ENCODE data around the gene GFER.

DNA sequence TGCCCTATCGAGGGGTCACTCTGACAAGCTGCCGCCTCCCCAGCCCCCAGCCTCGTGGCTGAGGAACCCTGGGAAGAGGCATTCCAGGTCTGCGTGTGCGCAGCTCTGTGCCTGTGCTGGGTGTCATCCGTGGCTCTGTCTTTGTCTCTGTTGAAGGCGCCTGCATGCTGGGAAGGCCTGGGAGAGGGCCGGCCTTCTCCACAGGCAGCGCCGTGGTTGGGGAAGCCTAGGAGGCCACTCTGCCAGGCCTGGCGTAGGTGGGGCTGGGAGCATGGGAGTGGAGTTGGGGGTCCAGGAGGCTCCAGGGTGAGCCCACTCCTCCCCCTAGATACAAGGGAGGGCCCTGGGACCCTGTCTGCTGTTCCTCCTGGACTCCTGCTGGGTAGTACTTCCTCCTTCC lies 46.0 kb downstream of the GFER start:
- no peak for TF ChIP-seq EZH2 (IDR thresholded peaks at IDR 0.05; ENCODE audit: borderline replicate concordance, low read depth, low read length, severe bottlenecking)
- TF ChIP-seq, protein P1, sequence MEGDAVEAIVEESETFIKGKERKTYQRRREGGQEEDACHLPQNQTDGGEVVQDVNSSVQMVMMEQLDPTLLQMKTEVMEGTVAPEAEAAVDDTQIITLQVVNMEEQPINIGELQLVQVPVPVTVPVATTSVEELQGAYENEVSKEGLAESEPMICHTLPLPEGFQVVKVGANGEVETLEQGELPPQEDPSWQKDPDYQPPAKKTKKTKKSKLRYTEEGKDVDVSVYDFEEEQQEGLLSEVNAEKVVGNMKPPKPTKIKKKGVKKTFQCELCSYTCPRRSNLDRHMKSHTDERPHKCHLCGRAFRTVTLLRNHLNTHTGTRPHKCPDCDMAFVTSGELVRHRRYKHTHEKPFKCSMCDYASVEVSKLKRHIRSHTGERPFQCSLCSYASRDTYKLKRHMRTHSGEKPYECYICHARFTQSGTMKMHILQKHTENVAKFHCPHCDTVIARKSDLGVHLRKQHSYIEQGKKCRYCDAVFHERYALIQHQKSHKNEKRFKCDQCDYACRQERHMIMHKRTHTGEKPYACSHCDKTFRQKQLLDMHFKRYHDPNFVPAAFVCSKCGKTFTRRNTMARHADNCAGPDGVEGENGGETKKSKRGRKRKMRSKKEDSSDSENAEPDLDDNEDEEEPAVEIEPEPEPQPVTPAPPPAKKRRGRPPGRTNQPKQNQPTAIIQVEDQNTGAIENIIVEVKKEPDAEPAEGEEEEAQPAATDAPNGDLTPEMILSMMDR (IDR thresholded peaks at IDR 0.05; ENCODE audit: borderline replicate concordance, extremely low read depth, low read length, poor library complexity, severe bottlenecking), result no peak

All from DND-41 (cell line).